Suprapubic skin (tissue), 4 donors: ENCODE results near the gene MSH6. TPM values are rescaled to one million over a fixed set of nuclear protein-coding genes. Genes with fewer than 3 reads are reported as not detected.

Source experiments
- DNase-seq, 2 donors: peaks; one replicate each; pipeline ENCODE4 v3.0.0-alpha.2; 2019; ENCODE audit warnings: low spot score in 2 of 2
- H3K27ac ChIP-seq: fragments of 200-600 bp; sonication (generic); one replicate; pipeline ENCODE4 v1.5.1; 2019
- H3K27me3 ChIP-seq: fragments of 200-600 bp; sonication (generic); one replicate; pipeline ENCODE4 v1.5.1; 2019
- H3K36me3 ChIP-seq: fragments of 200-600 bp; sonication (generic); one replicate; pipeline ENCODE4 v1.5.1; 2019
- H3K4me1 ChIP-seq: fragments of 200-600 bp; sonication (generic); one replicate; pipeline ENCODE4 v1.5.1; 2019
- H3K4me3 ChIP-seq: fragments of 200-600 bp; sonication (generic); one replicate; pipeline ENCODE4 v1.5.1; 2019; ENCODE audit warnings: mild to moderate bottlenecking
- H3K9me3 ChIP-seq: fragments of 200-600 bp; sonication (generic); one replicate; pipeline ENCODE4 v1.5.1; 2019
- EP300 ChIP-seq: sonication (generic); formaldehyde crosslinking; IDR thresholded peaks from one replicate; pipeline ENCODE4 v1.6.1; 2017; ENCODE audit warnings: antibody characterized with exemption
- POLR2A ChIP-seq, 2 donors: fragments of 450-650 bp; IDR thresholded peaks; one replicate each; pipeline ENCODE4 v1.6.1; 2017; ENCODE audit warnings: antibody characterized with exemption in 2 of 2, mild to moderate bottlenecking in 2 of 2, moderate library complexity in 2 of 2
- POLR2AphosphoS5 ChIP-seq, 3 donors: sonication (generic); formaldehyde crosslinking; IDR thresholded peaks; one replicate each; pipeline ENCODE4 v1.6.1; 2017; ENCODE audit warnings: antibody characterized with exemption in 3 of 3
- WGBS: methylation state at CpG from one replicate; pipeline ENCODE4 v1.1.5; 2018; 5-methylcytosine and 5-hydroxymethylcytosine counted together
- total RNA-seq, 4 donors: library from RNA; depleted of rRNA; stranded (reverse); fragments of >200 nt; gene quantifications; one replicate each; pipeline ENCODE4 v1.1.0, GENCODE V29; 2016
- TF ChIP-seq, protein P1 (sequence below), 2 donors: fragments of 200-600 bp in 1 of 2; fragments of 450-650 bp in 1 of 2; sonication (generic) in 1 of 2; IDR thresholded peaks; one replicate each; pipeline ENCODE4 v1.5.1; 2016 to 2019; ENCODE audit warnings: antibody characterized with exemption in 2 of 2, mild to moderate bottlenecking in 1 of 2, moderate library complexity in 1 of 2

MSH6 gene
- total RNA-seq, 4 donors from 2014 or later = 17.7 to 27.3 (median 26.1) TPM

DNA sequence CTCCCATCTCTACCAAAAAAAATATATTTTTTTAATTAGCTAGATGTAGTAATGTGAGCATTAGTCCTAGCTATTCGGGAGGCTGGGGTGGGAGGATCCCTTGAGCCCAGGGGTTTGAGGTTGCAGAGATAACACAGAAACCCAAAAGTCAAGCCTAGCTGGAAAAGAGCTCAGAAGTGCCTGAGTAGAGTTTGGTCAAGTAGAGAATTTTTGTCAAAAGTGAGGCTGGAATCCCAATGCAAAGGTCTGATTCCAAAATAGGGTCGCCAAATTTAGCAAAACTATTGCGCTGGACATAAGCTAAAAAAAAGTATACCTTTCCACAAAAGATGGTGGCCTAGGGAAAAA lies 15.5 kb upstream of the MSH6 start:
- TF ChIP-seq, protein P1, sequence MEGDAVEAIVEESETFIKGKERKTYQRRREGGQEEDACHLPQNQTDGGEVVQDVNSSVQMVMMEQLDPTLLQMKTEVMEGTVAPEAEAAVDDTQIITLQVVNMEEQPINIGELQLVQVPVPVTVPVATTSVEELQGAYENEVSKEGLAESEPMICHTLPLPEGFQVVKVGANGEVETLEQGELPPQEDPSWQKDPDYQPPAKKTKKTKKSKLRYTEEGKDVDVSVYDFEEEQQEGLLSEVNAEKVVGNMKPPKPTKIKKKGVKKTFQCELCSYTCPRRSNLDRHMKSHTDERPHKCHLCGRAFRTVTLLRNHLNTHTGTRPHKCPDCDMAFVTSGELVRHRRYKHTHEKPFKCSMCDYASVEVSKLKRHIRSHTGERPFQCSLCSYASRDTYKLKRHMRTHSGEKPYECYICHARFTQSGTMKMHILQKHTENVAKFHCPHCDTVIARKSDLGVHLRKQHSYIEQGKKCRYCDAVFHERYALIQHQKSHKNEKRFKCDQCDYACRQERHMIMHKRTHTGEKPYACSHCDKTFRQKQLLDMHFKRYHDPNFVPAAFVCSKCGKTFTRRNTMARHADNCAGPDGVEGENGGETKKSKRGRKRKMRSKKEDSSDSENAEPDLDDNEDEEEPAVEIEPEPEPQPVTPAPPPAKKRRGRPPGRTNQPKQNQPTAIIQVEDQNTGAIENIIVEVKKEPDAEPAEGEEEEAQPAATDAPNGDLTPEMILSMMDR (IDR thresholded peaks at IDR 0.05) = no peak
- TF ChIP-seq POLR2A (IDR thresholded peaks at IDR 0.05) (no peak), POLR2AphosphoS5 (IDR thresholded peaks at IDR 0.05) (no peak), EP300 (no peak)
- no peak for DNase-seq
- Histone ChIP-seq H3K4me1 (peaks cover 7% of the 10 kb centered on the region), H3K4me3 (no peak overlapping the region), H3K9me3 (no peaks in the 10 kb centered on the region), H3K27me3 (no peaks in the 10 kb centered on the region), H3K27ac (no peak overlapping the region), H3K36me3 (no peaks in the 10 kb centered on the region)
- 57% methylated on average over 3 of the region's 3 CpGs for WGBS

DNA sequence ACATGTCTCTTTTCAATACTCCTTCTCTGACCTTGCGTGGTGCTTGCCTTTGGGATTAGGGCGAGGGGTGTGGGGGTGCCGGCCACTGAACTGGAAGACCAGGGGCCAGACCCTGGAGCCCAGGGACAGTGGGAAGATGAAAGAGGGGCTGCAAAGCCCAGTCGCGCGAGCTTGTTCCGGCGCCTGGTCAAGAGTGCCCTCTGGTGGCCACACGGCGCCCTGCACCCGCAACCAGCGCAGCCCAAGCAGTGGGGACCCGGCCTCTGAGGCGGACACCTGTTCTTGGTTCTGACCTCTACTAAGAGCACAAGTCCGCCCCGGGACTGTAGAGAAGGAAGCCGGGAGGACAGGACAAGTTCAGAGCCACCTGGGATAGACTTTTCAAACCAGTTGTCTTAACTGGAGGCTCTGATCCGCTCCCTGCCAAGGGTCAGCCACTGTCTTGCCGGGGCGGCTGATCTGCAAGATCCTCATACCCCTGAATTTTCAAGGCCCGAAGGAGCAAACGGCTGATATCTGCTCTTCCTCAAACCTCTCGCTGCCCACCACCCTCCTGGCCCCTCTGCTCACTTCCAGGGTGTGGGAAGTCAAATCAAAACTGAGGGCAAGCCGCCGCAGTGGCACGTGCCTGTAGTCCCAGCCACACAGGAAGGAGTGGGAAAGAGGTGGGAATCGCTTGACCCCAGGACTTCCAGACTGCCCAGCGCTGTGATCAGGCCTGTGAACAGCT lies 14.9 kb upstream of the MSH6 start:
- Histone ChIP-seq H3K4me1 (peaks cover 7% of the 10 kb centered on the region), H3K4me3 (no peak overlapping the region), H3K9me3 (no peaks in the 10 kb centered on the region), H3K27me3 (no peaks in the 10 kb centered on the region), H3K27ac (no peak overlapping the region), H3K36me3 (no peaks in the 10 kb centered on the region)
- WGBS = 27% methylated on average over 28 of the region's 28 CpGs
- TF ChIP-seq, protein P1 (IDR thresholded peaks at IDR 0.05) = peak; percentile 79 to 99
- no peak for TF ChIP-seq POLR2A (IDR thresholded peaks at IDR 0.05)
- DNase-seq = peak in 1 of 2 donors; percentile 86

DNA sequence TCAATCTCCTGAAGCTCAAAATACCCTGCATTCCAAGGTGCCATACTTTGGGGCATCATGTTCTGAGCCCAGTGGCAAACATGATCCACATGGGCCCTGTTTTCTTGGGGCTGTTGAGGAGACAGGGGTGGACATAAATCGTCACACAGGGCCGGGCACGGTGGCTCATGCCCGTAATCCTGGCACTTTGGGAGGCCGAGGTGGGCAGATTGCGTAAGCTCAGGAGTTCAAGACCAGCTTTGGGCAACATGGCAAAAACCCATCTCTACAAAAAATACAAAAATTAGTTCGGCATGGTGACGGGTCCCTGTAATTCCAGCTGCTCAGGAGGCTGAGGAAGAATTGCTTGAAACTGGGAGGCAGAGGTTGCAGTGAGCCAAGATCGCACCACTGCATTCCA lies 13.6 kb upstream of the MSH6 start:
- 92% methylated on average over 9 of the region's 9 CpGs for WGBS
- Histone ChIP-seq H3K4me1 (peaks cover 7% of the 10 kb centered on the region), H3K9me3 (no peaks in the 10 kb centered on the region), H3K36me3 (no peaks in the 10 kb centered on the region), H3K27ac (no peak overlapping the region), H3K4me3 (no peak overlapping the region), H3K27me3 (no peaks in the 10 kb centered on the region)
- DNase-seq = no peak
- no peak for TF ChIP-seq POLR2A (IDR thresholded peaks at IDR 0.05)
- TF ChIP-seq POLR2AphosphoS5 (IDR thresholded peaks at IDR 0.05) = no peak
- no peak for TF ChIP-seq EP300
- TF ChIP-seq, protein P1 (IDR thresholded peaks at IDR 0.05) = no peak

DNA sequence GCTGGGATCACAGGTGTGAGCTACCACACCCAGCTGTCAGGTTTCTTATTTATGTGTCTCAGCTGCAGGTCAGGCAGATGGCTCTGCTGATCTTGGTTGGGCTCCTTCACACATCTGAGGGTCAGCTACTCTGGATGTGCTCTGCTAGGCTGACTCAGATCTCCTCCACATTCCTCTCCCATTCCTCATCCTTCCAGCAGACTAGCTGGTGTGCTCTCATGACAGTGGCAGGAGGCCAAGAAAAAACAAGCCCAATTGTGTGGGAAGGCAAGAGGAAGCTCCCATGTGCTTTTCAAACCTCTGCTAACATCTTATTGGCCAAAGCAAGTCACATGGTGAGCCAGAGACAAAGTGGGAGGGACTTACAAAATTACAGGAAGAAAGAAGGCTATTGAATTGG lies 11.7 kb upstream of the MSH6 start:
- DNase-seq = no peak
- Histone ChIP-seq H3K36me3 (no peaks in the 10 kb centered on the region), H3K4me1 (peaks cover 7% of the 10 kb centered on the region), H3K9me3 (no peaks in the 10 kb centered on the region), H3K4me3 (no peak overlapping the region), H3K27ac (no peak overlapping the region), H3K27me3 (no peaks in the 10 kb centered on the region)
- no peak for TF ChIP-seq POLR2AphosphoS5 (IDR thresholded peaks at IDR 0.05)
- TF ChIP-seq, protein P1 (IDR thresholded peaks at IDR 0.05) = no peak

DNA sequence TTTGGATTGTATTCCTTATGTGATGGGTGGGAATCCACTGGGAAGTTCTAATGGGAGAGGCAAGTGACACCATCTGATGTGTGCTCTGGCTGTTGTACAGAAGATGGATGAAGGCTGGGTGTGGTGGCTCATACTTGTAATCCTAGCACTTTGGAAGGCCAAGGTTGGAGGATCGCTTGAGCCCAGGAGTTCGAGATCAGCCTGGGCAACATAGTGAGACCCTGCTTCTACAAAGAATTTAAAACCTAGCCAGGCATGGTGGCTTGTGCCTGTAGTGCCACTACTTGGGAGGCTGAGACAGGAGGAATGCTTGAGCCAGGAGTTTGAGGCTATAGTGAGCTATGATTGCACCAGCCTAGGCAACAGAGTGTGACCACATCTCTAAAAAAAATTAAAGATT lies 10.6 kb upstream of the MSH6 start:
- Histone ChIP-seq H3K9me3 (no peaks in the 10 kb centered on the region), H3K4me3 (no peak overlapping the region), H3K4me1 (peaks cover 7% of the 10 kb centered on the region), H3K36me3 (no peaks in the 10 kb centered on the region), H3K27ac (no peak overlapping the region), H3K27me3 (no peaks in the 10 kb centered on the region)
- 86% methylated on average over 2 of the region's 2 CpGs for WGBS
- TF ChIP-seq POLR2A (IDR thresholded peaks at IDR 0.05) = no peak
- TF ChIP-seq, protein P1 (IDR thresholded peaks at IDR 0.05) = no peak
- TF ChIP-seq EP300 = no peak
- TF ChIP-seq POLR2AphosphoS5 (IDR thresholded peaks at IDR 0.05) = no peak
- no peak for DNase-seq
